ENCODE measurements around the gene CBFA2T2. TPM values are rescaled to one million over a fixed set of nuclear protein-coding genes. Genes with fewer than 3 reads are reported as not detected.
A peak's percentile ranks its signal among the peaks of the same experiment; 100 is the strongest.
"Not testable (repeated sequence)": the region's sequence is repeated elsewhere in the genome, so short reads cannot be mapped to it uniquely, and the experiment has no call there.

Gene CBFA2T2
- total and polyA plus RNA-seq, 4 experiments from 2014 or later, result 16.5 to 43.4 (median 33.6) TPM

- Mint-ChIP-seq H3K27ac (peak within 1 kb of the TSS; percentile 90 to 97 (median 94)), H3K4me1 (peaks cover 14 to 28% (median 22%) of the 10 kb centered on the region in 4 donors), H3K9me3 (peaks cover 0 to 2% (median 0%) of the 10 kb centered on the region in 8 donors), H3K27me3 (no peaks in the 10 kb centered on the region), H3K36me3 (peaks cover 0 to 6% of the 10 kb centered on the region in 2 donors), H3K4me3 (peak within 1 kb of the TSS; percentile 92 to 97 (median 92))
- H3K27ac ChIP-seq (ENCODE audit: low read depth, low read length), result peak within 1 kb of the TSS; percentile 74
- no peaks in the 10 kb centered on the region for H3K9me3 ChIP-seq (ENCODE audit: control insufficient read depth in 1 of 2, low read length in 2 of 2)
- ChIA-PET CTCF (ENCODE audit: partially characterized antibody) (interaction anchor here (0.5 to 1.8 kb wide), 7 partner anchors 42 to 1808 kb away, joined by 3 to 7 read pairs (median 3); partner anchors contain the start of genes ACTL10, CBFA2T2 and CDK5RAP1), POLR2A (ENCODE audit: partially characterized antibody) (interaction anchor here (0.6 to 3.4 kb wide), 21 partner anchors 12 to 668 kb away, joined by 3 to 22 read pairs (median 4); partner anchors contain the start of genes ACTL10, C20orf144, CBFA2T2 and CDK5RAP1)
- DNase-seq, result peak; percentile 80 to 88 (median 81)
- peaks cover 17% of the 10 kb centered on the region for H3K4me1 ChIP-seq (ENCODE audit: insufficient read depth, low read length)
- no peaks in the 10 kb centered on the region for H3K27me3 ChIP-seq (ENCODE audit: insufficient read depth, low read length)
- no peaks in the 10 kb centered on the region for H3K36me3 ChIP-seq (ENCODE audit: insufficient read depth, low read length)
- intact Hi-C loops (cut with micrococcal nuclease), result loop anchor here (1.0 to 5.0 kb wide), 8 partner anchors 42 to 669 kb away; partner anchors contain the start of genes ACTL10, CBFA2T2, CDK5RAP1 and CHMP4B
- peak within 1 kb of the TSS; percentile 42 to 85 for H3K4me3 ChIP-seq (ENCODE audit: low read length in 2 of 2)
These were observed 46.2 kb upstream of the CBFA2T2 start, which contains the start of gene SNTA1 for GRCh38 chr20:33443512-33444239. Gene SNTA1, minus strand, starts transcription at chr20:33443763. Its CDS starts 143 bp downstream, at chr20:33443620.

DNA sequence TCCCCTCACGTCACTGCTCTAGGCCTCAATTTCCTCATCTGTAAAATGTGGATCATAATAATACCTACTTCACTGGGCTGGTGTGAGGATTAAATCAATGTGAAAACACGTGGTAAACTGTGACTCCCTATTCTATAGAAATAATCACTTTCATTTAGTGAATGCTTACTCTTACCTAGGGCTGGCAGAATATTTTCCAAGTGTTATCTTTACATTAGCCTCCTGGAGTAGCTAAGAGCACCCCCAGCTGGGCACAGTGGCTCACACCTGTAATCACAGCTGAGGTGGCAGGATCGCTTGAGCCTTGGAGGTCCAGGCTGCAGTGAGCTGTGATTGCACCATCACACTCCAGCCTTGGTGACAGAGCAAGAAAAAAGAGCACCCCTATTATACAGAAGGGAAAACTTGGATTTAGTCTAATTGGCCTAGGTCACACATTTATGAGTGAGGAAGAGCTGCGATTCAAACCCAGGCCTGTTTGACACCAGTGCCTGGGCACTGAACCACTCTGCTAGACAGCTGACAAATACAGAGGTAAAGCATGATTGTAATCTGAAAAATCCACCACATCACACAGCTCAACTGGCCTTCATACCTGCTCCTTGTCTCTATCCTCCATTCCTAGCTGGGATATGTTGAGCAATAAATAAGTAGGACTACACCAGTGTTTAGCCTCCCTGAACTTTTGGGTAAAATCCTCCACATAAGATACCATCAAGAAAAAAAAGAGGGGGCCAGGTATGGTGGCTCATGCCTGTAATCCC lies 44.9 kb upstream of the CBFA2T2 start:
- no peaks in the 10 kb centered on the region for H3K27me3 ChIP-seq (ENCODE audit: insufficient read depth, low read length)
- ChIA-PET POLR2A (ENCODE audit: partially characterized antibody) (interaction anchor here (0.5 to 3.4 kb wide), 14 partner anchors 13 to 667 kb away, joined by 3 to 22 read pairs (median 6); partner anchors contain the start of genes ACTL10, C20orf144, CBFA2T2 and CDK5RAP1), CTCF (ENCODE audit: partially characterized antibody) (interaction anchor here (0.7 to 1.8 kb wide), 10 partner anchors 9 to 288 kb away, joined by 3 to 7 read pairs (median 3); partner anchors contain the start of genes ACTL10, CBFA2T2 and CDK5RAP1)
- no peaks in the 10 kb centered on the region for H3K9me3 ChIP-seq (ENCODE audit: control insufficient read depth in 1 of 2, low read length in 2 of 2)
- peak in 1 of 5 donors; percentile 28 for DNase-seq
- Mint-ChIP-seq H3K9me3 (peaks cover 0 to 2% (median 0%) of the 10 kb centered on the region in 8 donors), H3K27me3 (no peaks in the 10 kb centered on the region), H3K27ac (peak overlapping the region; percentile 90 to 97 (median 94)), H3K4me1 (peaks cover 14 to 28% (median 22%) of the 10 kb centered on the region in 4 donors), H3K36me3 (peaks cover 0 to 6% of the 10 kb centered on the region in 2 donors), H3K4me3 (peak overlapping the region; percentile 89 to 97 (median 92))
- H3K4me3 ChIP-seq (ENCODE audit: low read length in 2 of 2), result peak overlapping the region in 1 of 2 donors; percentile 85
- no peaks in the 10 kb centered on the region for H3K36me3 ChIP-seq (ENCODE audit: insufficient read depth, low read length)
- peak overlapping the region; percentile 74 for H3K27ac ChIP-seq (ENCODE audit: low read depth, low read length)
- intact Hi-C loops (cut with micrococcal nuclease), result loop anchor here (1.0 to 5.0 kb wide), 6 partner anchors 44 to 667 kb away; partner anchors contain the start of genes ACTL10, CBFA2T2, CDK5RAP1 and CHMP4B
- peaks cover 17% of the 10 kb centered on the region for H3K4me1 ChIP-seq (ENCODE audit: insufficient read depth, low read length)

- Histone ChIP-seq H3K4me1 (ENCODE audit: insufficient read depth, low read length) (peaks cover 17% of the 10 kb centered on the region), H3K27ac (ENCODE audit: low read depth, low read length) (no peak overlapping the region), H3K9me3 (ENCODE audit: control insufficient read depth in 1 of 2, low read length in 2 of 2) (no peaks in the 10 kb centered on the region), H3K4me3 (ENCODE audit: low read length in 2 of 2) (no peak overlapping the region), H3K27me3 (ENCODE audit: insufficient read depth, low read length) (no peaks in the 10 kb centered on the region), H3K36me3 (ENCODE audit: insufficient read depth, low read length) (no peaks in the 10 kb centered on the region)
- H3K36me3 Mint-ChIP-seq, result peaks cover 0 to 6% of the 10 kb centered on the region in 2 donors
- ChIA-PET CTCF (ENCODE audit: partially characterized antibody) (interaction anchor here (0.7 to 1.6 kb wide), 5 partner anchors 10 to 222 kb away, joined by 3 to 5 read pairs (median 3); partner anchors contain the start of gene CDK5RAP1), POLR2A (ENCODE audit: partially characterized antibody) (interaction anchor here (1.8 to 3.4 kb wide), 2 partner anchors 217 to 286 kb away, joined by 5 to 22 read pairs; partner anchors contain the start of genes C20orf144 and ZNF341)
- H3K9me3 Mint-ChIP-seq, result peaks cover 0 to 2% (median 0%) of the 10 kb centered on the region in 8 donors
- no peak overlapping the region for H3K27ac Mint-ChIP-seq
- peaks cover 14 to 28% (median 22%) of the 10 kb centered on the region in 4 donors for H3K4me1 Mint-ChIP-seq
- no peak for DNase-seq
- intact Hi-C loops (cut with micrococcal nuclease), result no loop called here
- H3K4me3 Mint-ChIP-seq, result no peak overlapping the region
- H3K27me3 Mint-ChIP-seq, result no peaks in the 10 kb centered on the region
These were observed 43.8 kb upstream of the CBFA2T2 start for GRCh38 chr20:33445881-33446625.

- Histone ChIP-seq H3K27me3 (ENCODE audit: insufficient read depth, low read length) (no peaks in the 10 kb centered on the region), H3K27ac (ENCODE audit: low read depth, low read length) (no peak overlapping the region), H3K9me3 (ENCODE audit: control insufficient read depth in 1 of 2, low read length in 2 of 2) (no peaks in the 10 kb centered on the region), H3K4me1 (ENCODE audit: insufficient read depth, low read length) (no peaks in the 10 kb centered on the region), H3K4me3 (ENCODE audit: low read length in 2 of 2) (no peak overlapping the region), H3K36me3 (ENCODE audit: insufficient read depth, low read length) (no peaks in the 10 kb centered on the region)
- Mint-ChIP-seq H3K27ac (no peak overlapping the region), H3K27me3 (no peaks in the 10 kb centered on the region), H3K9me3 (peaks cover 0 to 2% (median 0%) of the 10 kb centered on the region in 8 donors), H3K4me1 (peaks cover 0 to 5% (median 2%) of the 10 kb centered on the region in 4 donors), H3K4me3 (no peak overlapping the region), H3K36me3 (no peaks in the 10 kb centered on the region)
- DNase-seq, result no peak
- POLR2A ChIA-PET (ENCODE audit: partially characterized antibody), result no interaction called here
- intact Hi-C loops (cut with micrococcal nuclease), result no loop called here
- CTCF ChIA-PET (ENCODE audit: partially characterized antibody), result interaction anchor here (1.2 kb wide), 1 partner anchor 9 kb away, joined by 3 read pairs; no protein-coding TSS in a partner anchor
These were observed 39.0 kb upstream of the CBFA2T2 start for GRCh38 chr20:33450867-33451266.

DNA sequence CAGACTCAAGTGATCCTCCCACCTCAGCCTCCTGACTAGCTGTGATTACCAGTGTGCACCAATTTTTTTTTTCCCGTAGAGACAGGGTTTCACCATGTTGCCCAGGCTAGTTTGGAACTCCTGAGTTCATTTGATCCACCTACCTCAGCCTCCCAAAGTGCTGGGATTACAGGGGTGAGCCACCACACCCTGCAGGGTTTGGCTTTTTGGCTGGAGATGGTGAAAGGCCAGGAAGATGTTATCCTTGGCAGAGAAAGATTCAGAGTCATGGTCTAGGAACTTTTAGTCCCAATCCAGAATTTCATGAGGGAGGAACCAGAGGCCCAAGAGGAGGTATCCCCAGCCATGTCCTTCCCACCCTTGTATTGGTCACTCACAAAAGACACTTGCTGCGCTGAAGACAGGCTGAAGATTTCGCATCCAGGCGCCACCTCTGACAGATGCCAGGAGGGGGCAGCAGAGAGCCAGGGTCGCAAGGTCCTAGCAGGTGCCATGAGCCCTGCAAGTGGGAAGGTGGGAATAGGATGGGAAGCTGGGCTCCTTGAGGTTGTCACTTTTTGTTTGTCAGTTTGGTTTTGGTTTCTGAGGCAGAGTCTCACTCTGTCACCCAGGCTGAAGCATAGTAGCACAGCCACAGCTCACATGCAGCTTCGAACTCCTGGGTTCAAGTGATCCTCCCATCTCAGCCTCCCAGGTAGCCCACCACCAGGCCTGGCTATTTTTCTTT lies 32.8 kb upstream of the CBFA2T2 start:
- CTCF ChIA-PET (ENCODE audit: partially characterized antibody), result interaction anchor here (0.7 to 2.6 kb wide), 15 partner anchors 10 to 402 kb away, joined by 3 to 34 read pairs (median 4); partner anchors contain the start of genes ACTL10 and CBFA2T2
- not testable (repeated sequence) for H3K36me3 Mint-ChIP-seq

More for the DNA sequence above, 32.8 kb upstream of the CBFA2T2 start:
- peak; percentile 67 to 76 (median 71) for DNase-seq
- POLR2A ChIA-PET (ENCODE audit: partially characterized antibody), result interaction anchor here (0.7 to 1.9 kb wide), 6 partner anchors 13 to 275 kb away, joined by 3 to 12 read pairs (median 4); partner anchors contain the start of genes ACTL10, CBFA2T2, SNTA1 and ZNF341
- intact Hi-C loops (cut with micrococcal nuclease), result loop anchor here (1.0 to 2.0 kb wide), 5 partner anchors 196 to 672 kb away; partner anchors contain the start of gene ZNF341
- H3K4me1 Mint-ChIP-seq; H3K4me1 ChIP-seq (ENCODE audit: insufficient read depth, low read length); H3K9me3 ChIP-seq (ENCODE audit: control insufficient read depth in 1 of 2, low read length in 2 of 2); H3K27ac ChIP-seq (ENCODE audit: low read depth, low read length); H3K27me3 Mint-ChIP-seq; H3K4me3 ChIP-seq (ENCODE audit: low read length in 2 of 2); H3K36me3 ChIP-seq (ENCODE audit: insufficient read depth, low read length); H3K27me3 ChIP-seq (ENCODE audit: insufficient read depth, low read length); H3K9me3 Mint-ChIP-seq: not testable (repeated sequence)
- peak overlapping the region in 2 of 7 donors; percentile 25 to 60 for H3K27ac Mint-ChIP-seq
- peak overlapping the region in 1 of 8 donors; percentile 26 for H3K4me3 Mint-ChIP-seq

All from CD4-positive, alpha-beta memory T cell (primary cell).